Upper lobe of right lung (tissue), 1 donor: ENCODE results near the gene RGS19. TPM values are rescaled to one million over a fixed set of nuclear protein-coding genes. Genes with fewer than 3 reads are reported as not detected.

ENCODE experiments used
- ATAC-seq: fragments of 200-7000 bp; cut with Tn5 transposase; one replicate; pipeline ENCODE4 v1.9.1; 2020; ENCODE audit warnings: mild to moderate bottlenecking, moderate library complexity
- DNase-seq: peaks from one replicate; pipeline ENCODE4 v3.0.0-alpha.2; 2020
- H3K27ac ChIP-seq: fragments of 200-600 bp; one replicate; pipeline ENCODE4 v1.8.0; 2022
- H3K27me3 ChIP-seq: fragments of 200-600 bp; one replicate; pipeline ENCODE4 v1.8.0; 2022; ENCODE audit warnings: mild to moderate bottlenecking
- H3K36me3 ChIP-seq: fragments of 200-600 bp; one replicate; pipeline ENCODE4 v1.8.0; 2022
- H3K4me1 ChIP-seq: fragments of 200-600 bp; one replicate; pipeline ENCODE4 v1.8.0; 2022
- H3K4me3 ChIP-seq: fragments of 200-600 bp; one replicate; pipeline ENCODE4 v1.8.0; 2022; ENCODE audit warnings: mild to moderate bottlenecking
- H3K9me3 ChIP-seq: fragments of 200-600 bp; one replicate; pipeline ENCODE4 v1.8.0; 2022
- intact Hi-C: fragments of 100-400 bp; cut with DNase I; formaldehyde crosslinking; loops from one replicate; pipeline ENCODE4 v1.11.0; 2022
- total RNA-seq: library from RNA; stranded (reverse); fragmentation: NEBNext Ultra II Directional; extraction: Animal tissue kit (Norgen Biotek cat#: 25700); gene quantifications from one replicate; pipeline ENCODE4 v1.2.1, GENCODE V29; 2021
- TF ChIP-seq, protein P1 (sequence below): fragments of 200-600 bp; IDR thresholded peaks from one replicate; pipeline ENCODE4 v1.8.0; 2022; ENCODE audit warnings: antibody characterized with exemption
- donor health status: DM: no; HTN: yes; CAD: no; lungs with severe emphysema.

The RGS19 gene
- total RNA-seq, 1 donor from 2014 or later, result 40.8 TPM

GRCh38 chr20:64069209-64069613 is 10.1 kb downstream of the RGS19 start:
- ATAC-seq (no peak), DNase-seq (no peak)
- Histone ChIP-seq H3K4me3 (no peak overlapping the region), H3K27me3 (no peaks in the 10 kb centered on the region), H3K27ac (no peak overlapping the region), H3K4me1 (peaks cover 4% of the 10 kb centered on the region), H3K9me3 (no peaks in the 10 kb centered on the region), H3K36me3 (peaks cover 14% of the 10 kb centered on the region)
- TF ChIP-seq, protein P1, sequence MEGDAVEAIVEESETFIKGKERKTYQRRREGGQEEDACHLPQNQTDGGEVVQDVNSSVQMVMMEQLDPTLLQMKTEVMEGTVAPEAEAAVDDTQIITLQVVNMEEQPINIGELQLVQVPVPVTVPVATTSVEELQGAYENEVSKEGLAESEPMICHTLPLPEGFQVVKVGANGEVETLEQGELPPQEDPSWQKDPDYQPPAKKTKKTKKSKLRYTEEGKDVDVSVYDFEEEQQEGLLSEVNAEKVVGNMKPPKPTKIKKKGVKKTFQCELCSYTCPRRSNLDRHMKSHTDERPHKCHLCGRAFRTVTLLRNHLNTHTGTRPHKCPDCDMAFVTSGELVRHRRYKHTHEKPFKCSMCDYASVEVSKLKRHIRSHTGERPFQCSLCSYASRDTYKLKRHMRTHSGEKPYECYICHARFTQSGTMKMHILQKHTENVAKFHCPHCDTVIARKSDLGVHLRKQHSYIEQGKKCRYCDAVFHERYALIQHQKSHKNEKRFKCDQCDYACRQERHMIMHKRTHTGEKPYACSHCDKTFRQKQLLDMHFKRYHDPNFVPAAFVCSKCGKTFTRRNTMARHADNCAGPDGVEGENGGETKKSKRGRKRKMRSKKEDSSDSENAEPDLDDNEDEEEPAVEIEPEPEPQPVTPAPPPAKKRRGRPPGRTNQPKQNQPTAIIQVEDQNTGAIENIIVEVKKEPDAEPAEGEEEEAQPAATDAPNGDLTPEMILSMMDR, result no peak
- intact Hi-C loops, result no loop called here

DNA sequence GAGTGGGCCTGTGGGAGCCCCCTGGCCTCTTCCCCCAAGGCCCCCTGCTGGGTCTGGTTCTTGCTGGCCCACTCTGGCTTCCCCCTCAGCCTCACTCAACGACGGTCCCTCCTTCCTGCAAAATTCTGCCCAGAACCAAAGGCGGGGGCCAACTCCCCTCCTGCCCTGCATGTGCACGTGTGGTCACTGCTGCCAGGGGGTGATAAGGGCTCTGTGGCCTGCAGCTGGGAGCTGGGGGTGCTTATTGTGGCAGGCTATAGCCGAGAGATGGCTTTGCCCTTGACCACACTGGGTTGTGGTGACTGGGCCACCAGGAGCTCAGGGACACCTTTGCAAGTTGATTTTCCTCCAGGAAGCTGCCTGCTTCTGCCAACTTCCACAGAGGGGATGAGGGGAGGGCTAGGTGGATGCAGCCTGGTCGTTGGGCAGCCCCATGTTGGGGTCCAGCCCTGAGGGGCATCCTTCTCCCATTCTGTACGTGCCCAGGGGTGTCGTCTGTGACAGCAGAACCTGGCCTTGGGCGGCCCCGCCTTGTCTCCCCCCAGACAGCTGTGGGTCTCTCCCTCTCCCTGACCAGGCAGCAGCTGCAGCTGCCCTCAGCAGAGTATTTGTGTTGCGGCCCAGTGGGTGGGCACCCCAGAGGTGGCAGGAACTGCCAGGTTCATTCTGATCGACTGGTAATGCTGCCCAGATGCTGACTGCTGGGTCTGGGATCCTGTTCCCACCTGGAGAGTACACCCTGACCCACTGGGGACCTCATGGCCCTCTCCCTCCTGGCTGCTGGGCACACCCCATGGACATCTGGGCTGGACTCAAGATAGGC is 10.7 kb downstream of the RGS19 start:
- ATAC-seq (no peak), DNase-seq (no peak)
- TF ChIP-seq, protein P1, result no peak
- Histone ChIP-seq H3K27ac (no peak overlapping the region), H3K4me1 (peaks cover 10% of the 10 kb centered on the region), H3K9me3 (no peaks in the 10 kb centered on the region), H3K27me3 (no peaks in the 10 kb centered on the region), H3K36me3 (peaks cover 8% of the 10 kb centered on the region), H3K4me3 (no peak overlapping the region)
- intact Hi-C loops, result no loop called here

DNA sequence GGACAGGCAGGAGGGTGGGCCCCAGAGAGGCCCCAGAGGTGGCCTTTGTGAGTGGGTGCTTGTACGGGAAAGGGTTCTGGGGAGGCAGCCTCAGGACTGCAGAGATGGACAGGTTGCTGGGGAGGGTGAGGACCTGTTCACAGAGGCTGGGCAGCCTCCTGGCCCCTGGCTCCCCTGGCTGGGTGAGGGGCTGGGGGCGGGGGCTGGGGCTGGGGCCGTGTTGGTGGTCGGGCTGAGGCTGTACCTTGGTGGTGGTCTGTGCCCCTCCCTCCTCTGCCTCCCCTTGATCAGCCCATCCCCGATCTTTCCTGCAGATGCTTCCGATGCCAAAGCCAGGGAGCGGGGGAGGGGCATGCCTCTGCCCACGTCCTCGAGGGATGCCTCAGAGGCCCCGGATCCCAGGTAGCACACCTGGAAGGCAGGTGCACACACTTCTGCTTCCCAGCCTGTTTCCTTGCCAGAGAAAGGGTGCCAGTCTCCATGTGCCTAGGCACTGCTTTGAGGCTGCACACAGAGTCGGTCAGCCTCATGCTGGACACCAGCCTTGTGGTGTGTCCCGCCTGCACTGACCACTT is 11.5 kb downstream of the RGS19 start:
- Histone ChIP-seq H3K4me1 (peaks cover 11% of the 10 kb centered on the region), H3K27me3 (no peaks in the 10 kb centered on the region), H3K36me3 (peaks cover under 1% of the 10 kb centered on the region), H3K9me3 (no peaks in the 10 kb centered on the region), H3K27ac (no peak overlapping the region), H3K4me3 (no peak overlapping the region)
- no peak for DNase-seq
- intact Hi-C loops, result no loop called here
- TF ChIP-seq, protein P1, result no peak
- no peak for ATAC-seq

DNA sequence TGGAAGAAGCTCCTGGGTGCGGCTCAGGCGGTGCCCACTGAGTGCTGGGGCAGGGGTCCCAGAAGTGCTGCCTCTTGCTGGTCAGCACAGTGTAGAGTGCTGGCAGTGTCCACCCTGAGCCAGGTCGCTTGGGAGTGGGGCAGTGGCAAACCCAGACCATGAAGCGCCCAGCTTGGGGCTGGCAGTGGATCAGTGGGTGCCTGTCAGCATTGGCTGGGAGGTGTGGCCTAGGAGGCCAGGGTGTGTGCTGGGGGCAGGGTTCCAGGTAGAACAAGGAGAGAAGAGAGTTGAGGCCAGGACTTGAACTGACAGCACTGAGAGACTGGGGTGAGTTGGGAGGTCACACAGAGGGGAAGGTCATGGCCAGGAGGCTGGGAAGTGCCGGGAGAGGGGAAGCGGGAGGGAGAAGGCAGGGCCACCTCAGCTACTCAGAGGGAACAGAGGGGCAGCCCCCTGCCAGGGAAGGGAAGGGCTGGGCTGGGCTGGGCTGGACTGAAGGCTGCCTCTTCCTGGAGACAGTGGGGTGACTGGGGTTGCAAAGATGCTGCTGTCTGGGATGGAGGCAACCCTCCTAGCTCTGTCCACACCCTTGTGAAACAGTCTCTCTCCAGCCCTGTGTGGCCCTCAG is 12.2 kb downstream of the RGS19 start:
- intact Hi-C loops, result no loop called here
- DNase-seq (no peak), ATAC-seq (no peak)
- no peaks in the 10 kb centered on the region for H3K36me3 ChIP-seq
- no peaks in the 10 kb centered on the region for H3K9me3 ChIP-seq
- TF ChIP-seq, protein P1, result no peak
- no peaks in the 10 kb centered on the region for H3K27me3 ChIP-seq
- H3K4me3 ChIP-seq, result no peak overlapping the region
- H3K27ac ChIP-seq, result no peak overlapping the region
- H3K4me1 ChIP-seq, result peaks cover 17% of the 10 kb centered on the region

DNA sequence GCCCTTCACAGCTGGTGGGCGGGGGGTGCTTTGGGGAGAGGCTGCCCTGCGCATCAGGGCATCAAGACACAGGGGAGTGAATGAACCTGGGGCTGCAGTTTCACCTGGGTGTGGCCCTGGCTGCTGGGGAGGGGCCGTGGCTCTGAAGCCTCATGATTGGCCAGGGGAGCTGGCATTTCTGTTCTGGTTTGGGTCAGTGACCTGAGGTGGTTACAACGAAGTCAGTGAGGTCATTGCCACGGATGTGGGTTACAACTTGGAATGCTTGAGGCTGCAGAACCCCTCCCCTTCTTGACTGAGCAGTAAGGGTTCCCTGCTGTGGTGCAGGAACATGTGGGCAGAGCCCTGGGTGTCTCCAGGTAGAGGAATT is 13.4 kb downstream of the RGS19 start:
- TF ChIP-seq, protein P1, result no peak
- Histone ChIP-seq H3K27ac (no peak overlapping the region), H3K9me3 (no peaks in the 10 kb centered on the region), H3K36me3 (no peaks in the 10 kb centered on the region), H3K4me3 (no peak overlapping the region), H3K4me1 (peaks cover 17% of the 10 kb centered on the region), H3K27me3 (no peaks in the 10 kb centered on the region)
- DNase-seq (no peak), ATAC-seq (no peak)
- intact Hi-C loops, result no loop called here
